PC-9 (cell line): ENCODE measurements around the gene GNAO1.
"Not testable (repeated sequence)": the region's sequence is repeated elsewhere in the genome, so short reads cannot be mapped to it uniquely, and the experiment has no call there.

Experiments used
- CTCF ChIP-seq: fragments of 200-600 bp; sonication (generic); conservative IDR thresholded peaks from 2 replicates; pipeline ENCODE4 v1.6.1; 2017; ENCODE audit warnings: mixed run types, antibody characterized with exemption, mild to moderate bottlenecking, moderate library complexity
- EZH2 ChIP-seq: fragments of 200-600 bp; sonication (generic); IDR thresholded peaks from 2 replicates; pipeline ENCODE4 v1.8.0; 2017; ENCODE audit warnings: antibody characterized with exemption, low read depth

GRCh38 chr16:56380778-56381485 is 189.6 kb downstream of the GNAO1 start:
- TF ChIP-seq CTCF, EZH2: not testable (repeated sequence)
